Measurements from ENCODE around the gene CHMP3.
"Not testable (repeated sequence)": the region's sequence is repeated elsewhere in the genome, so short reads cannot be mapped to it uniquely, and the experiment has no call there.

CHMP3 gene

DNA sequence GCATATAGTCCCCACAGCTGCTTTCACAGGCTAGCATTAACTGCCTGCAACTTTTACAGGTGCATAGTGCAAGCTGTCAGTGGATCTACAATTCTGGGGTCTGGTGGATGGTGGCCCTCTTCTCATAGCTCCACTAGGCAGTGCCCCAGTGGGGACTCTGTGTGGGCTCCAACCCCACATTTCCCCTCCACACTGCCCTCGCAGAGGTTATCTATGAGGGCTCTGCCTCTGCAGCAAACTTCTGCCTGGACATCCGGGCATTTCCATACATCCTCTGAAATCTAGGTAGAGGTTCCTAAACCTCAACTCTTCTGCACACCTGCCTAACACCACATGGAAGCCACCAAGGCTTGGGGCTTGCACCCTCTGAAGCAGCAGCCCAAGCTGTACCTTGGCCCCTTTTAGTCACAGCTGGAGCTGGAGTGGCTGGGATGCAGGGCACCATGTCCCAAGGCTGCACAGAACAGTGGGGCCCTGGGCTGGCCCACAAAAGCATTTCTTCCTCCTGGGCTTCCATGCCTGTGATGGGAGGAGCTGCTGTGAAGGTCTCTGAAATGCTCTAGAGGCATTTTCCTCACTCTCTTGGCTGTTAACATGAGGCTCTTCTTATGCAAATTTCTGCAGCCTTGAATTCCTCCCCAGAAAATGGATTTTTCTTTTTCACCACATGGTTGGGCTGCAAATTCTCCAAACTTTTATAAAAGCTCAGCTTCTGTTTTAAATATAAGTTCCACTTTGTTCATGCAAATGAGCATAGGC is 62.7 kb downstream of the CHMP3 start:
- no peak for DNase-seq

DNA sequence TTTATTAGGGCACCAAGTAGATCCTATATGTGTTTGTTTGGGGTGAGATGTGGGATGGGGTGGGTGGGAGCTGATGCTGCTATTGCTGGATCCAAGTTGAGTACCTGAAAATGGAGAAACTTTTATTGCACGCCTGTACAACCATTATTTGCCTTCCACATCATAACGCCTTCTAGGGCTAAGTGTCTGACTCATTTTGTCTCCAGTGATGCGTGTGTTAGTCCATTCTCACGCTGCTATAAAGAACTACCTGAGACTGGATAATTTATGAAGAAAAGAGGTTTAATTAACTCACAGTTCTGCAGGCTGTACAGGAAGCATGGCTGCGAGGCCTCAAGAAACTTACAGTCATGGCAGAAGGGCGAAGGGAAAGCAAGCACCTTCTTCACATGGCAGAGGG is 63.9 kb downstream of the CHMP3 start:
- no peak for DNase-seq

DNA sequence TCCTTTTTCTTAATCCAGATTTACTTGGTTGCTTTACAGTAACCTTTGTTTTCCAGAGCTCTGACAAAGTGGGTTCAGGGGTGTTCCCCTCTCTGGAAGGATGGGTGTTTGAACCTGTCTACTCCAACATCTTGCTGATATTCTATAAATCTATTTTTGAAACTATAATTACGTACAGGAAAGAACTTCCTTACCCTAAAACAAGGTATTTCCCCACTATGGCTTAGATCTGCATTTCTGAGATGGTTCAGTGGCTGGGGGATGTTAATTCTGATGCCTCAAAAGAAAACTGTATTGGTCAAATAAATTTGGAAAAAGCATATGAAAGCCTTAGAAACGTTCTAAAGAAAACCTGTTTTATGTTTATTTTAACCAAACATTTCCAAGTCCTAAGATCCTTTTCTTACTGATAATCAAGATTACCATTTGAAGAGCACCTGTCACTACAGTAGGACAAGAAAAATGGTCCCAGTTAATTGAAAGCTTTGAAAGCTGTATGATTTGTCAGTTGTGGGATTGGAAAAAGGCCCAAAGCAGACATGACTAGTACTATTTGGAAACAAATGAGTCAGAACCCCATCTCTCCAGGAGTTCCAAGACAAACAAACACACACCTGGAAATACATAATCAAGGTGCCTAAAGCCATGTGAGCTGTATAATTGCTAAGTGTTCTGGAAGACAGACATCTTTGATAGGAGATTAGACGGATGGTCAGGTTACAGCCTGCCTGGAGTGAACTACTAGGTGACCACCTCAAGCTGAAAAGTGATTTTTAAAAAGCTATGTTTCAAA is 64.6 kb downstream of the CHMP3 start:
- no peak for DNase-seq

DNA sequence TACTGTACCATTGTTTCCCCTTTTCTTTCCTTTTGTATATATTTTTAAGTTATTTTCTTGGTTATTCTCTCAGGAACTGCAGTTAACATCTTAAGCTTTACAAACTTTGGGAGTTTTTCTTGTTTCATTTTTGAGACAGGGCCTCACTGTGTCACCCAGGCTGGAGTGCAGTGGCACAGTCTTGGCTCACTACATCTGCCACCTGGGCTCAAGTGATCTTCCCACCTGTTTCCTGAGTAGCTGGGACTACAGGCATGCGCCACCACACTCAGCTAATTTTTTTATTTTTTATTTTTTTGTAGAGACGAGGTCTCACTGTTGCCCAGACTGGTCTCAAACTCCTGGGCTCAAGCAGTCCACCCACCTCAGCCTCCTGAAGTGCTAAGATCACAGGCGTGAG is 66.9 kb downstream of the CHMP3 start:
- not testable (repeated sequence) for DNase-seq

DNA sequence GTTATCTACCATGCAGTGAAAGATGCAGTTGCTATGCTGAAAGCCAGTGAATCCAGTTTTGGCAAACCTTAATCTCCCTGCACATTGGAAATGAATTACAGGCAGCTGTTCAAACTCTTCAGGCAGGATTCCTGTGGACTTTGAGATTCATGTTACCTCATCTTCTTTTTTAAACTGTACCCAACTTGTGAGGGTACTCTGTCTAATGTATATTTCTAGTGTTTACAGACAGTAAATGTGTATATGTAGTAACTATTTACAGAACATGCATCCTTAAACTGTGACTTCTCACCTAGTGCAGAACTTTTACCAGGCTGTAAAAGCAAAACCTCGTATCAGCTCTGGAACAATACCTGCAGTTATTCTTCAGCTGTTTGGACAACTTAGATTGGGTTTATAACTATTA is 71.2 kb downstream of the CHMP3 start:
- DNase-seq = no peak

DNA sequence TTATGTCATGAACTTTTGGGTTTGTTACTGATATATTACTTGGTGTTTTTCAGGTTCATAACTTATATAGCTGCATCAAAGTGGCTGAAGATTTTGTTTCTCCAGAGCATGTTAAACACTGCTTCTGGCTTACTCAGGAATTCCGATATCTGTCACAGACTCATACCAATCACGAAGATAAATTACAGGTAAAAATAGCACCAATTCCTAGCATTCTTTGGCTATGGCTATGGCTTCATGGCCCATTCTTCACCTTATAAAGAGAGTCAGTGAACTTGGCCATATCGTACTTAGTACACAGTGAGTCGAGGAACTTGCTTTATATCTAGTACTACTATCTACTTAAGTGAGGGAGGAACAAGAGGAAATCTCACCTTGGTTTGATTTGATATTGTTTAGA is 72.2 kb downstream of the CHMP3 start:
- no peak for DNase-seq

DNA sequence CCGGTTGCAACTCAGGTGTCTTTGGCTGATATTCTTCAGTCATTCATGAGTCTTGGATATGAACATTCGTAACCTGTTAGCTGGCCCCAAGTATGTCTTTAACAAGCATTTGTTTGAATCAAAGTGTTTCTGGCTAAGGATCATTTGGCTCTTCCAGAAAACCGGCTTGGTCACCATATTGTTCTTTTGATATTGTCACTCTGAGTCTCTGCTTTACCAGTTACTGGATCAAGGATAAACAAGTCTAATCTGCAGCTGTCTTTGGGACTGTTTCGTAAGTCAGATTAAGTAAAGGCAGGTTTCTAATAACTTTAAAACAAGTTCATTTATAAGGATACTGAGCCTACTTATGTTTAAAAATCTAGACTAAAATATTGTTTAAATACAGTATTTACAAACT is 73.0 kb downstream of the CHMP3 start:
- DNase-seq = no peak

DNA sequence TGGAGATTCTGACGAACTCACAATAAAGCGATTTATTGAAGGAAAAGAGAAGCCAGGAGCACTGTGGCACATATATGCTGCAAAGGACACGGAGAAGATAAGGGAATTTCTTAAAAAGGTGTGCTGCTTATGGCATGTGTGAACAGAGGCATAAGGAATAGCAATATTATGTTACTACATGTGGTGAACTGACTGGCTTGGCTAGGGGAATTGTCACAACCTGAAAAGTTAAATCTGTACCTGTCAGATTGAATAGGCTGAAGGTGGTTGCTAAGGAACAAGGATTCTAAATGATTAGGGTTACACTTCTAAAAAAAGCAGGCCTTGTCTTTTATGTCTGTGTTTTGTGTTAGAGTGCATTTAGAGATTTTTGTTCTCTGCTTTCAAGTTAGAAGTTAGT is 73.7 kb downstream of the CHMP3 start:
- no peak for DNase-seq

DNA sequence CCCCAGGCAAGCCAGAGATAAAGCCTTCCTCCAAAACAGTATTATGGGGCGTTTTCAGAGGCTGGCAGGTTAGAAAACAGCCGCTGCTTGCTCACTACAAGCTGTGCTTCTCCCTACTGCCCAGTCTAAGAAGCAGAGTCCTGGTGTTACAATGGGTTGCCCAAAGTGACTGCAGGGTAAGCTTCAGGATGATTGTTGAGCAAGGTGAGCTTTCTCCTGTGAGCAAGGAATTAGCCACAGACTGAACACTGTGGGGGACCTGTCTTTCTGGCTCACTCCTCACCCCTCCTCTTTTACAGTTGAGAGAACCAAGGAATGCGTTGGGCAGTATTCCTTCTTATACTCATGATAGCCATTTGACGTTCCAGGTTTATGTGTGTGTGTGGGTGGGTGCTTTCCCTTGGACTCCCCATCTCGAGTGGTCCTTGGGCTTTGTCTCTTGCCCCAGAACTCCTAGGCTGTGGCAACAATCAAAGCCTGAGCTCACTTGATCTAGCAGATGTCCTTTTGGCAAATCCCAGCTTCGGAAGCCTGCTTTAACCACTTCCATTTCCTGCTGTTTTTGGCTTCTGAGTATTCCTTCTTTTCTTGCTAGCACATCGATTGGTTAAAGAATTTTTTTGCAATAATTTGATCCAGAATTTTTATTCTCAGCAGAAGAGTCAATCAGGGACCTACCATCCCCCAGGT is 74.5 kb downstream of the CHMP3 start:
- DNase-seq = no peak

DNA sequence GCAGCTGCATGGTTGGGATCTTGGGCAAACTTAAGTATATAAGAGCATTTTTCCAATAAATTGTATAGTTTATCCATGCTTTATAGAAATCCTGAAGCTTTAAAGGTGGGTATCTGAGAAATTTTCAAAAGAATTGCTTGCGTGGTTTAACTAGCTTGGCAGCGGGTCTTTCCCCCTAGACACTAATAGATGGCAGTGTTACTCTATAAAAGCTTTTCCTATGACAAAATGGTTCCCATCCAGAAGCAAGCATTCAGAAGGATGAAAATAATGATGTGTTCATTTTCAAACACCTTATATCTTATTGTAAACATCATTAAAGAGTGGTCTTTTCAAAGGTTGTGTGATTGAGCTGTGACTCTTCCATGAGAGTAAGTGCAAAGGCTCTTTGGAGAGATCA is 76.2 kb downstream of the CHMP3 start:
- no peak for DNase-seq

DNA sequence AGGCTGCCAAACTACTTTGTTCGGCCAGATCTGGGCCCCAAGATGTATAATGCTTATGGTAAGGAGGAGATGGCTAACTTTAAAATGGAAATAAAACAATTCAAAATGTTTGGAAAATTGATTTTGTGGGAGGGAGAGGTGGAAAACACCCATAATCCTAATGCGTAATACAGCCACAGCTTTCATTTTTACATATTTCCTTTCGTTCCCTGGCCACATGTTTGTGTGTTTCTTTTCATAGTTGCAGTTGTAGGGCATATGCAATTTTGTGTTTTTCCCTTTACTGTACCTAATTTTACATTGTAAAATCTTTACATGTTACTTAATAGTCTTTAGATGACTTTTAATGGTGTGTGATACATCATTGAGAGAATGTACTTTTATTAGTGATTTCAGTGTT is 77.4 kb downstream of the CHMP3 start:
- DNase-seq = no peak

DNA sequence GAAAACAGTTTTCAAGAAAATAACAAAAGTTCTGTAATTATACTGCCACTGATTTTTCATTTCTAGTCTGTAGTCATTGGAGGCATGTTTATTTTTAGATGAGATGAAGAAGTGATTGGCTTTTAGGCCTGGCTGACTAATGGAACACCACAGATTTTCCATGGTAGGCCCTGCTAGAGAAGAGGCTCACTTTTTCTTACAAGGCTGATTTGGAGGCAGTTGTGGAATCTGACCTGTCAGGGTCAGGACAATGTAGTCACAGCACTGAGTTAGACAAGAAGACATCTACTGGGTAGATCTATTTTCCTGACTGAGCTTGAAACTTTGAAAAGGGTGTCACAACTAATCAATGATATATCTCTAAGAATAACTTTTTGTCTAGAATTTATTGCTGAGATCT is 78.1 kb downstream of the CHMP3 start:
- no peak for DNase-seq

DNA sequence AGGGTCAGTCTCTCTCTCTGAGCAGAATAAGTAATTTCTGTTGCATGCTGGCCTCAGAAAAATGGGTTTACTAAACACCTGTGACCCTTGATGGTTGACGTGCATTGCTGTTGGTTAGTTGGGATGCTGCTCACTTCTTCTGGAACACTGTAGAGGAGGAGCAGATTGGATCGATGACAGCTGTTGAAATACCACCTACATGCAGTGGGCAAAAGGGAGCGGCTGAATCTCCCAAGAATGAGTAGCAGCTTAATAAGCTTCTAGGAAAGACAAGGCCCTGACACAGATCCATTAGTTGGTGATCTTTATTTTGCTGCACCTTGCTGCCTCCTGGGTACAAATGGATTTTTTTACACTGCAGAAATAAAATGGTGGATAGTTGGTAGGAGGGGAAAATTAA is 78.9 kb downstream of the CHMP3 start:
- no peak for DNase-seq

DNA sequence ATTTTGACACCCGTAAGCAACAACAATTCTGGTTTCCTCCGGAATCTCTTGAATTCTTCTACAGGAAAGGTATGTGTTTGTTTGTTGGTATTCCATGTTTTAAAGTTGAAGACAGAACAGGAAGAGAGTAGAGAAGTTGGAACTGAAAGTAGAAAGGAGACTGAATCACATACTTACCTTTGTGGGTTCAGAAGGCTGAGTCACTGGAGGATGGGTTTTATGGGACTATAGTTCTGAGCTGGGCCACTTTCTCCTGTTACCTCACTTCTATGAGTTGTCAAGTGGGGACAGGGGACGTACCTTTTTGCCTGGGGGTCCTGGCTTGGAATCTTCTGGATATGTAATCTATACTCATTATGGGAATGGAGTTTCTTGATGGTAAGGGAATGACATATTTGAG is 81.2 kb downstream of the CHMP3 start:
- no peak for DNase-seq

DNA sequence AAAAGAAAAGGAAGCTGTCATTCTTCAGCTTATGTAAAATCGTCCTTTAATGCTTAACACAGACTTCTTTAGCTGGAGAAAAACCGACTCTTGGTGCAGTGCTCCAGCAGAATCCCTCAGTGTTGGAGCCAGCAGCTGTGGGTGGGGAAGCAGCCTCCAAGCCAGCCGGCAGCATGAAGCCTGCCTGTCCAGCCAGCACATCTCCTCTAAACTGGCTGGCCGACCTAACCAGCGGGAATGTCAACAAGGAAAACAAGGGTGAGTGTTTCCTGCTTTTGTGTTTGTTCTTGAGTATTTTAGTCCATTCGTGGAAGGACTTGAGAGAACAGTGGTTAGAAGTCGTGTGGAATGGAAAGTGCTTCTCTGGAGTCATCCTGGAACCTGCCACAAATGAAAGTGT is 83.1 kb downstream of the CHMP3 start:
- no peak for DNase-seq

DNA sequence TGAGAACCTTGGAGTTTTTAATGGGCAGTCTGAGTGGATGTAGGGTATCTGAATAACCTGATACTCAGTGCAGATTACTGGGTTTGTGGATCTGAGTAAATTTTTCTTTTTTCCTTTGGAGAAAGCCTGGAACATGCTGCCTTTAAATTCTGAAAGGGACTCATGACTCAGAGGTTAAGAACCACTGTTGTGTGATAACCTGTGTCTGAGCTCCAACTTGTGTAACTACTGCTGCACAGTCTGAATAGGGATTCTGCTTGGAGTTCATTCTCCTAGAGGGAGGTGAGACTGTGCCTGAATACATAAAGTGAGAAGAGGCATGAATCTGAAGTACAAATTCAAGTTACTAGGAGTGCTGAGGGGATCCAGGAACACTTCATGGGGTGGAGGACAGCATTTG is 85.9 kb downstream of the CHMP3 start:
- DNase-seq = no peak

DNA sequence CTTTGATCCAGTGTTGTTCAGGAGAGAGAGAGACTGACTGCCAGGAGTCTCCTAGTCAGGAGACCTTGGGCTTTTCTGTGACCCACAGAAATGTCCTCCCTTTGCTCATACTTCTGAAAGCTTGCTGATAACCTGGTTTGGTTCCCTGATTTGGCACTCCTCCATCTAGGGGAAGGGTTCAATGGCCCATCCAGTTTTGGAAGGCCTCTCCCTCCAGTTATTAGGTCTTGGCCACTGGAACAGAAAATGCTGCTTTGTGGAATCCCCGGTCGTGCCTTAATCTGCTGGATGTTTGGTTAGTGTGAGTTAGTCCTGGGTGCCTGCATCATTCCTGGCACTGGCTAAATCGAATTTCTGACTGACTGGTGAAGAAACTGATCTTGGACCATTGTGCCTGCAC is 86.3 kb downstream of the CHMP3 start:
- no peak for DNase-seq

DNA sequence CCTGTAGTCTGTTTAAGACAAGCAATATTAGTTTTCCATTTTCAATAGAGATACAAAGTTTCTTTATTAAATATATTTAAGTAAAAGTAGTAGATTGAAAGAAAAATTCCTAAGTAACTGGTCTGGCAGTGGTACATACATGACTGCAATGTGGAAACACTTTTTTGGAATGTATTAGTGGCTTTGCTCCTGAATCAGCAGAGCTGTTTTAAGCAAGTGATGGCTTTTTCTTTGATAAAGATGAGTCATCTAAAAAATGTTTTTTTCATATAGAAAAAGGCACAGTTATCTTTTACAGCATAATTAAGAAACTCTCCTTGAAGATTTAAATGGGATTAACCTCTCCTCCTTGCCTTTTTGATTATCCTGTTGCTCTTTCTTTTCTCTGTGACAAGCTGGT is 87.2 kb downstream of the CHMP3 start:
- DNase-seq = no peak

DNA sequence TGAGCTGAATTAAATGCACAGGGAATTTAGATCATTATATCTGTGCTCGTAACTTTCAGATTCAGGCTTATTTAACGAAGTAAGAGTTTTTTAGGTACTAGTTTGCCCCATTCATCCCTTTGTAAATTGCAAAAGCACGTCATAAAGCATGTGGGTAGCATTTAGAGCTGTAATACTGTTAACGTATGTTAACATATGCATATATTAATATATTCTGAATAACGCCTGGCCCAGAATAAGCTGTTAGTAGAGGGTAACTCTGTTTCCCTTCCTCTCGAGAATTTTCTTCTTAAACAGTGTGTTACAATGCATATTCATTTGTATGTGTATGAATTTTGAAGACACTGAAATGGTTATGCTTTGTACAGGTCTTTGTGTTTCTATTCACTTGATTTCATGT is 91.6 kb downstream of the CHMP3 start:
- DNase-seq = no peak

DNA sequence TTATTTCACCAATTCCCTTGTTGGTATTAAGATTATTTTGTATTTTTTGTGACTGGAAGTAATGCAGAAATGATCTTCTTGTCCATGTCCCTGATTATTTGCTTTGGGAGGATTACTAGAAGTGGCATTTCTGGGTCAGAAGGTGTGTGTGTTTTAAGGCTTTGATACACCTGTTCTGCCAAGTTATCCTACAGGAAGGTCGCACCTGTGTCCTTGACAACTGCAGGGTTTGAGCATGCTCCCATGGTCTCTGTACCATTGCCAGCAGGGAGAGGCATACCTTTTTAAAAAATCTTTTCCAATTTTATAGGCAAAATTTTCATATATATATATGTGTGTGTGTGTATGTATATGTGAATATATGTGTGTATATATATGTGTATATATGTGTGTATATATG is 92.4 kb downstream of the CHMP3 start:
- DNase-seq = no peak

DNA sequence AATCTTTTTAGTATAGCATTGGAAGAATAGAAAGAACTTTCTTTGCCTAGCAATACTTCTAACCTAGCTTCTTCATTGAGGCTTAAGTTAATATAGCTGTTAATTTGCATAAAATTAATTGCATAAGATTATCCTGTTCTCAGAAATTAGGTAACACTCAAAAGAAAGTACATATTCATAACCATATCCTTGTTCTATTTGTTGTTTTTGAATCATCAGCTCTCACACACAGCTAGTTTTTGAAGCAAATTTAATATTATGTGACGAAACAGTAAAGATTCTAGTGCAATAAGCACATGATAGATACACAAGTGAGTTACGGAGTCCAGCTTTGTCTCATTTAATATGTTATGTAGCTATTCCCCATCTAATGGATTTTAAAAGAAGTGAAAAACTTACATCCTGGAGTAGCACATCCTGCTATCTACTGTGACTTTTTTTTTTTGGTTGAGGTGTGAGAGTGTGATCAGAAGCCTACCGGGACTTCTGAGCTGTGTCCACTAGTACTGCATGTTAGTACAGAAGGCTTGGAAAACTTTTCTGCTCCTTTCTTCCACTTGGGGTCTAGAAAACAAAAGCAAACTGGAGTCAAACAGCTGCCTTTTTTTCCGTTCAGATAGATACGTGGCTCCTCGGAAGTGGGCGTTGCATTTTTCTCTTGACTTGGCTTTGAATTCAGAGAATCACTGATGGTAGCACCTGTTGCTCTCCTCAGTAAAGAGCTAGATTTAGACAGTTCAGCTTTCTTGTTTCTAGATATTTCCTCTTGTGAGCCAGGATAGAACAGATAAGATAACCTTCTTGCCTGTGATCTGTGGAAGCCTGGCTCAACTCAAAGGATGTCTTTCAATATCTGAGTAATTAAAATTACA is 94.8 kb downstream of the CHMP3 start:
- no peak for DNase-seq

DNA sequence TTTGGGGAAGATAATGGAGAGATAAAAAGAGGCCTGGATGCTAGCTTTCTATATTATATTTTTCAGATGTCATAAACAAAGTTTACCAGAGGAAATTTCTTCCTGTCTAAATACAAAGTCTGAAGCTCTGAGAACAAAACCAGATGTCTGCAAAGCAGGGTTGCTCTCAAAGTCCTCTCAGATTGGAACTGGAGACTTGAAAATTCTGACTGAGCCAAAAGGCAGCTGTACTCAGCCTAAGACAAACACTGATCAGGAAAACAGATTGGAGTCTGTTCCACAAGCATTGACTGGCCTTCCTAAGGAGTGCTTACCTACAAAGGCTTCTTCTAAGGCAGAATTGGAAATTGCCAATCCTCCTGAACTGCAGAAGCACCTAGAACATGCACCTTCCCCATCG is 96.9 kb downstream of the CHMP3 start:
- DNase-seq = no peak

DNA sequence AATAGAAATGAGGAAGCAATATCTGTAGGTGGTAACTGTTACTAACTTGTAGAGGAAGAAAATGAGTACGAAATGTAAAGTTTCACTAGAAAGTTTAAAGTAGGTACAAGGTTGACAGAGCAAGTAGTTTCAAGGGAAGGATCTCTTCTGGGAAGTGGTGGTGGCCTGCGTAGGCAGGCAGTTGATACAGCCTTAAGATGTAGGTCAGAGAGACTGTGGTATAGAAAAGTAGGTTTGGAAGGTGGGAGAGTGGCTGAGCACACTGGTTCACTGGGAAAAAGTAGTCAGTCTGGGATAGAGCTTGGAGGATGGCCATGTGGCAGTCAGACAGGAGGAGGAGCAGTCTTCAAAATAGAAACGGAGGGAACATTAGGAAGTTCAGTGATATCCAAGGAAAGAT is 98.6 kb downstream of the CHMP3 start:
- no peak for DNase-seq
